Measurements from ENCODE around the gene USP43.

Gene USP43

DNA sequence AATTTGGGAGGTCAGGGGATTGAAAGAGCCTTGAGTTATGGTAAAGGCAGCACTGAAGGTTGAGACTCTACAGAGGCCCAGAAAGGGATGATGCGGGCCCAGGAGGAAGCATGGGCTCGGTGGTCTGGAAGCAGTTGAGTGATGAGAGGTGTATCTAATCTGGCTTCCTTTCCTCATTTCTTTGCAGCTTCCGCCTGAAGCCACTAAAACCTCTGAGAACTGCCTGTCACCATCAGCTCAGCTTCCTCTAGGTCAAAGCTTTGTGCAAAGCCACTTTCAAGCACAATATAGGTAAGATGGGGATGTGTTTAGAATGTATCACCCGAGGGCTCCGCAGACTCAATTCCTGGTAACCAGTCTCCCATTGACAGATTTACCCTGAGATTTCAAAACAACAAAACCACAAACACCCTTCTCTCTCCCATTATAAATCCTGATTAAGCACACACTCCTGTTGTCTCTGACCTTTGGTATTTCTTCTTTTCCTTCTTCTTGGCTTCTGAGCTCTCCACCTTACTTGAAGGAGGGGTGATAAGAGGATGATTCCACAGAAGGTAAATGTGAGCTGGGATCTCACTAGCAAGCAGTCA lies 21.2 kb downstream of the USP43 start:
- no peak for ATAC-seq

DNA sequence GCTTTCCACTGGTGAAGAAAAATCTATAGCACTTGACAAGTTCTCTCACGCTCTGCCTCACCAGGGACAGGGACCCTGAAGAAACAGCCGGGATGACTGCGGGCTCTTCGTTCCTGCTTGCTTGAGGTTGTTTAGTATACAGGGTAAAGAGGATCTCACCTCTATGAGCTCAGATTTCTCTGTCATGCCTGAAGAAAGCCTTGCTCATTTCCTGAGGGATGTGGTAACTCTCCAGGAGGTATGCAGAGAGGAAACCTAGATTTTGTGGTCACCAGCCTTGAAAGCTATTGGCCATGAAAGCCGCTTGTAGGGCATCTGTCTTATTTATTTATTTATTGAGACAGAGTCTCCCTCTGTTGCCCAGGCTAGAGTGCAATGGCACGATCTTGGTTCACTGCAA lies 23.2 kb downstream of the USP43 start:
- no peak for ATAC-seq

DNA sequence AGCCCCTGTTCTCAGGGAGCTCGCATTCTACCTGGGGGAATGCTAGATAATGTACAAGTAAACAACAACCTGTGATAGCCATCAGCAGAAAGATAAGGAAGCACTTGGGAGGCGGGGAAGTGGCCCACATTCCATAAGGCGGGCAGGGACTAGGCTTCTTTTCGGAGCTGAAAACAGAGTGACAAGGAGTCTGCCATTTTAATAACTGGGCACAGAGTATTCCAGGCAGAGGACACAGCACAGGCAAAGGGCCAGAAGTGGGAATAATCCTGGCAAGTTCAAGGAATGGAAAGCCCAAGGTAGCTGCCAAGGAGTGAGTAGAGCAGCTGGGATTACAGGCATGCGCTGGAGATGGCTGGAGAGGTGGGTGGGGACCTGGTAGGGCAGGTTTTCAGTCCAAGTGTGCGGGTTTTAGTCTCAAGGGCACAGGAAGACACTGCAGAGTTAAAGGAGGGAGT lies 24.3 kb downstream of the USP43 start:
- no peak for ATAC-seq

DNA sequence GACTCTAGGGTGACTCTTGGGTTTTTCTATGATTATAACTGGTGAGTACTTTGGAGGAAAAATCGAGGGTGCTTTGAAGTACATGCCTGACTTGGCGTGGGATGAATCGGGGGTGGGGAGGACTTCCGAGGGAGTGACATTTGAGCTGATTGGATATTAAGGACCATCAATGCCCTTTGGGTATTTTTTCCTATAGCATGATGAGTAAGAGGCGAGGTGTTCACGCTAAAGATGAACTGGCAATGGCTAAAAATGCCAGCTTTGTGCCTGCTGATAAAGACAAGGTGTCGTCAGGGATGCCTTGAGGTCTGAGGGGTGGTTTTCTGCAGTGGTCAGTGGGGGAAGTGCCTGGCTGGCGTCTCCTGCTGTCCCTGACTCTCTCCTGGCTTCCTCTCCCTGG lies 25.3 kb downstream of the USP43 start:
- ATAC-seq, result no peak

DNA sequence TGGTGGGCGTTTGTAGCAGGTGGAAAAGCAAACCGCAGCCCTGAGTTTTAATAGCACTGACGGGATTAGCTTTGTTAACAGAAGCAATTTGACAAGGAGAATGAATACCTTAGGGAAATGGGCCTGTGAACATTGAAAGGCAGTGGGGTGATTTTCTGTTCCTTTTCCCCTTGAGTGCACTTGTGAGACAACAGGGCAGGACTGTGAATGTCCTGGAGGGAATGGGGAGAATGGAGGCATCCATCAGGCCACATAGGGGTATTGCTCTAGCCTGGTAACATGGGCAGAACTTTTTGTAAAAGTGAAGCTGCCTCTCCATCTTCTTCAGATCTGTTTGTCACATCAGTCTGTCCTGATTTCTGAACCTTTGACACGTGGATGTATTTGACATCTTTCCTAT lies 26.2 kb downstream of the USP43 start:
- ATAC-seq, result no peak

DNA sequence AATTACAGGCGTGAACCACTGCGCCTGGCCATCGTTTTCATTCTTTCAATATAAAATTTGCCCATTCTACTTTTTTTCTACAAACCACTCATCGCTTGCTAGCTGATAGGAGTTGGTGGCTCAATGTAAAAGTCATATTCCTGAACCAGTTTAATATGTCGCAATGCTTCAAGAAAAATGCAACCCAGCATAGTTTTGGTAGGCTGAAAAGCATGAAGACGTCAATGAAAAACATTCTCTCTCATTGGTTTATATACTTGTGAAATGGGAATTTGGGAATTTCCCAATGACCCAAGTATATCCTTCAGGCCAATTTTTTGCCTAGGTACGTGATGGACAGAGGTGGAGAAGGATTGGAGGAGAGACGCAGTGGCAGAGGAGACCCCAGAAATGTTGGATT lies 26.9 kb downstream of the USP43 start:
- no peak for ATAC-seq

DNA sequence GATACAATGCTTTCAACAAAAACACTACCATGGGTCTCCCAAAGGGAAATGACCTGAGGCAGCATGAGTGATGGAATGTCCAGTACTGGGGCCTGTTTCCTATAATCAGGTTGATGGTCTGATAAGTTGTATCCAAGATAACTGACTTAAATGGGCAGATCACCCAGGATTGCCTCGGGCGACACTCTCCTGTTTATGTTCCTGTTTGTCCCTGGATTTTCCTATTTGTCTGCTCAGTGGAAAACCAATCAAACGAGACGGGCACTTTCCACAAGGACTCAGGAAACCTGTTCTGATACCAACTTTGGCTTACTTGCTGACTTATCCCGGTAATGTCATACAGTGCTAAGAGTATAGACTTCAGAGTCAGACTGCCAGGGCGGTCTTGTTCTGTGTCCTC lies 27.4 kb downstream of the USP43 start:
- ATAC-seq, result no peak

DNA sequence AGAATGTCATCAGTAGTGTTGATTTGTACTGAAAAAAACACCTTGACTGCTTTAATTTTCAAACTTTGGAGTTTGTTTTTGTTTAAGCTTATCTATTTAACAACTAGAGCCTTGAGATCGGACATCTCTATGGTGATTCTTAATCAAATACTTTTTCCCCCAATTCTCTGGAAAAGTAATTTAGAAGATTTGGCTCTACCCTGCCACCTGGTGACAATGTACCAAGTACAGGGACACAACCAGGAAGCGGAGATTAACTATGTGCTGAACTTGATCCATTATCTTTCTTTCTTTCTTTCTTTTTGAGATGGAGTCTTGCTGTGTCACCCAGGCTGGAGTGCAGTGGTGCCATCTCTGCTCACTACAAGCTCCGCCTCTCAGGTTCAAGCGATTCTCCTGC lies 30.8 kb downstream of the USP43 start:
- ATAC-seq, result no peak

DNA sequence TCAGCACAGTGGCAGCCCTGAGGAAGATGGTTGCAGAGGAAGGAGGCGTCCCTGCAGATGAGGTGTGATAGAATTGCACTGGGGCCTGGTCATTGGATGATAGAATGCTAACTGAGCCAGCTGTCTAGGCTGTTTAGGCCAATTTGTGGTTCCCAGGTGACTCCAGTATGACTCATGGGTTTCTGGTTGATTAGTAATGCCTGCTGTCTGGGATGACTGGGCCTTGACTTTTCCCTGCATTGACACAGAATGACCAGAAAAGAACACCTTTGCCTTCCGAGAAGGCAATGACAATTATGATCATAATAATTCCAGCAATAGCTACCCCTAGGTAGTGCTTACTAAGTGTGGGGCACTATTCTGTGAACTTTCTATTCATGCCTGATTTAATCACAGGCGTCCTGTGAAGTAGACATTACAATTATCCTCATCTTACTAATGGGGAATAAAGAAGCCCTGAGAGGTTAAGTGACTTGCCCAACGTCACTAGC lies 31.5 kb downstream of the USP43 start:
- peak; percentile 84 to 85 for ATAC-seq

DNA sequence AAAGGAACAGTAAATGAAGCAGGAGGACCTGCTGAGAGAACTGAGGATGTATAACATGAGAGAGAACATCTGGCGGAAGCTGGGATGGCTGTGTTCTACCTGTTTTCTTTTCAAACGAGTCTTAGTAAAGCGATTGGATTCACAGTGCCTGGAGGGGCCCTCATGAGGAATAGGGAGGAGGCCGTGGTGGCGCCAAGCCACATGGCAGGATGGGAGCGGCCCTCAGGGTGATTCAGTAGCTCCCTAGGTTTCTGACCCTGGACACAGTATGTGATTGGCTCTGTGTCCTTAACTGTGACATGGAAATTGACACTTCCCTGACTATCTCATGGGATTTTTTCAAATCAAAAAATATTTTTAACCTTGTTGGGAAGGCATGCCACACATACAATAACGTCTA lies 32.1 kb downstream of the USP43 start:
- ATAC-seq, result no peak

DNA sequence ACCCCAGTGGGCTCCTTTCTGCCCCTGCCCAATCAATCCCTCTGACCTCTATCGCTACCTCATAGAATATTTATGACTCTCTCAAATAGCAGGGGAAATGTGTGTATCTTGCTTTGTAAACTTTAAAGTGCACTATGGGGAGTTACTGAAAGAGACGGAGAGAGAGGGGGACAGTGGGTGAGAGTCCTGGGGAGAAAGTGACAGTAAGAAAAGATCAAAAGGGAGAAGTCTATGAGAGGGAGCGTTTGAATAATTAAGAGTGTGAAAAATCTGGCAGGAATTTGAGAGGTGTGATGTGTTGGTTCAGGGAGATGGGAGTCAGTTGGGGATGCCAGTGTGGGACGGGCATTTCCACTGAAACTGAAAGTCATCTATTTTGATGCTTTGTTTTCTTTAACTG lies 32.6 kb downstream of the USP43 start:
- no peak for ATAC-seq

DNA sequence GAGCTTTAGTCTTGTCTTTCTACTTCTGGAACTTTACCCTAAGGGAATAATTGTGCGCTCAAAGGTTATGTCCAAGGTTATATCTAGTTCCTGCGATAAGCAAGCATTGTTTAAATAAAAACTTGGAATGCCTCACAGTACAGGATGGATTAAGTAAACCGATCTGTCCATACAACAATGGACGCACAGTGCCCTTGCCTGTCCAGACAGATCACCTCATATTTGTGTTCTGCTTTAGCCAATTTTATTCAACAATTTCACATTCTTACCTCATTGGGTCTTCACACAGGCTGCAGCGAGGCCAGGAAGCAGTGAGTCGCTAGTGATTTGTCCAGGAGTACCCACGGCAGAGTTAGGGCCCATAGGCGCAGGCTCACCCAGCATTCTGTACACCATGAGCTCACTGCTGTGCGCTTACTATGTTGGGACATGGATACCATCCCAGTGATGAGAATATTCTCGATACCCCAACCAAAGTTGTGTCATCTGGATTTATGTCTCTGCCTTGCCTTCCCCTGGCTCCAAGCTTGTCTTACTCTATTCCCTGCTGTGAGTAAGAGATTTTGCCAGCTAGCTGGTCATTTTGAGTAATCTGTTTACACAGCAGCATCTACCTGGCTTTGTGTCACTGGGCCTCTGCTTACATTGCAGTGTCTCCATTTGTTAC lies 39.8 kb downstream of the USP43 start:
- no peak for ATAC-seq

DNA sequence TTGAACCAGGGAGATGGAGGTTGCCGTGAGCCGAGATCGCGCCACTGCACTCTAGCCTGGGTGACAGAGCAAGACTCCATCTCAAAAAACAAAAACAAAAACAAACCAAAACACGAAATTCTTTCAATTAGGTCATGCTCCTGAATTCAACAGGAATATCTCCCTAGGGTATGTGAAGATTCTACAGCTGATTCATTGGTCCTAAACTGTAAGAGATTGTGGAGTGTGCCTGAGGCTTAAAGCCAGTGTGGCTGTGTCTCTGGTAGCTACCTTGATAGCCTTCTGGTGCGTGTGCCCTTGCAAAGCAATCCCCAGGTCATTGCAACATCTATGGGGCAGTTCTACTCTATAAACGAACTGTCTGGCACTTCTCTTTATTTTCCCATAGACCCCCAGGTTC lies 48.4 kb downstream of the USP43 start:
- no peak for ATAC-seq

DNA sequence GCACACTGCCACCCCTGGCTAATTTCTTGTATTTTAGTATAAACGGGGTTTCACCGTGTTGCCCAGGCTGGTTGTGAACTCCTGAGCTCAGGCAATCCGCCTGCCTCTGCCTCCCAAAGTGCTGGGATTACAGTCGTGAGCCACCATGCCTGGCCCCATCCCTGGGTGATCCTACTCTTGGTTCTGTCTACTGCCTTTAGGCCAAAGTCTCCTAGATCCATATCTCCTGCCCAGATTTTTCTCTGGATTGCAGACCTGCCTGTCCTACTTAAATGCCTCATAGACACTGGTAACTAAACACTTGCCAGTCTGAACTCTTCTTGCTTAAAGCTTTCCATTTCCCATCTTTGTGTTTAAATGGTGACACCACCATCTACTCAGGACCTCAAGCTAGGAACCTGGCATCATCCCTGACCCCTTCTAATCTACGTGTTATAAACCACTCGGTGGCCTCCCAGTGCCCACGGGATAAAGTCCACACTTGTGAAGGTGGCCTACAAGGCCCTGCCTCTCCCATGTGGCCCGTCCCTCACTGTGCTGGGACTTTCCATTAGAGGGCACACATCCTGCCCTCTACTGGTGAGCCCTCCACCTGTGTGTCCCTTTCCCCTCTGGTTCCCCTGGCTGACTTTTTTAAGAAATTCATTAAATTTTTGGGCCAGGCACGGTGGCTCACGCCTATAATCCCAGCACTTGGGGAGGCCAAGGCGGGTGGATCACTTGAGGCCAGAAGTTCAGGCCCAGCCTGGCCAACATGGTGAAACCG lies 51.1 kb downstream of the USP43 start:
- no peak for ATAC-seq

DNA sequence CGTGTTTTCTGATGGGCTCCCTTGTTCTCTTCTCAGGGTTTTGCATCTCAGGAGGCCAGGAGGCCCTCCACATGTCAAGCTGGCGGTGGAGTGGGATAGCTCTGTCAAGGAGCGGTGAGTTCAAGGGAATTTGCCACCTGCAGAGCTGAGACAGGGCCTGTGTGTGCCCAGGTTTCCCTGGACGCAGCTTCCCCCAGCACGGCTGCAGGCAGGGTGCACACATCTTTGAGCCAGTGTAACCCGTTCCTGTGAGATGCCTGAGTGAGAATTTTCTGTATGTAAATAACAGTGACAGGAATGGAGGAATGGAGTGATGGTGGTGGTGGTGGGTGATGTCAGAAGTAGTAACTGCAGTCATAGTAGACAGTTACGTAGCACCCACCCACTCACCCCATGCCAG lies 54.8 kb downstream of the USP43 start:
- ATAC-seq, result no peak

DNA sequence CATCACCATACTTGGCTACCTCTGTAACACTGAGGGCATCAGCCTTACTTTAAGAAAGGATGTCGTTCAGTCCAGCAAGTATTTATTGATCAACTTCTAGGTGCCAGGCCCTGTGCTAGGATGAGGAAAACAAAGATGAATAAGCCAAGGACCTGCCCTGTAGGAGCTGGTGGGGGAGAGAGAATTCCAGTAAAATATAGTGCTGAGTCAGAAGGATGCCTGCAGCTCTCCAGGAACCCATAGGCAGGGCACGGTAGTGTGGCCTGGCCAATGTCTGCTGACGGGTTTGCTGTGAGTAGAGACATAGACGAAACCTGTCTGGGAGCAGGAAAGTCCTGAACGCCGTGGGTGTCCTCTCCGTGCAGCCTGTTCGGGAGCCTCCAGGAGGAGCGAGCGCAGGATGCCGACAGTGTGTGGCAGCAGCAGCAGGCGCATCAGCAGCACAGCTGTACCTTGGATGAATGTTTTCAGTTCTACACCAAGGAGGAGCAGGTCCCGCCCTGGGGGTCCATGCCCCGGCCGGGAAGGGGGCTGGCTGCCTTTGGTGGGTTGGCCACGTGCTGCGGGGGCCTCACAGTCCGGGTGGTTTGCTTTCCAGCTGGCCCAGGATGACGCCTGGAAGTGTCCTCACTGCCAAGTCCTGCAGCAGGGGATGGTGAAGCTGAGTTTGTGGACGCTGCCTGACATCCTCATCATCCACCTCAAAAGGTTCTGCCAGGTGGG lies 55.6 kb downstream of the USP43 start:
- no peak for ATAC-seq

DNA sequence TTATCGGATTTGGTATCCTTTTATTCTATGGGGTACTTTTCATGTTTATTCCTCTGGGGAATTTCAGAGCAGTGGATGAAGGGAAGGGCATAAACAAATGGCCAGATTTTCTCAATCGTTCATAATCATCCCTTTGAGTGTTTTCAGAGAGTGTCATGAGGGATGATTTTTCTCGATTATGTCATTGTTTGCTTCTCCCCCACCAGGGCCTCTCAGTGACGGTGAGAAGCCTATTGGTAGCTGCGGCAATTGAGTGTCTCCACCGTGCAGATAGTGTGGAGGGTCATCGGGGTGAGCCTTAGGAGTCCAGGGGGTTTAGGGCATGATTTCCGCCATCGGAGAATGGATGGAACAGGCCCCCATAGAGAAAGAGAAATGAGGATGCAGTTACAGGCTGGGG lies 57.2 kb downstream of the USP43 start:
- ATAC-seq, result no peak

DNA sequence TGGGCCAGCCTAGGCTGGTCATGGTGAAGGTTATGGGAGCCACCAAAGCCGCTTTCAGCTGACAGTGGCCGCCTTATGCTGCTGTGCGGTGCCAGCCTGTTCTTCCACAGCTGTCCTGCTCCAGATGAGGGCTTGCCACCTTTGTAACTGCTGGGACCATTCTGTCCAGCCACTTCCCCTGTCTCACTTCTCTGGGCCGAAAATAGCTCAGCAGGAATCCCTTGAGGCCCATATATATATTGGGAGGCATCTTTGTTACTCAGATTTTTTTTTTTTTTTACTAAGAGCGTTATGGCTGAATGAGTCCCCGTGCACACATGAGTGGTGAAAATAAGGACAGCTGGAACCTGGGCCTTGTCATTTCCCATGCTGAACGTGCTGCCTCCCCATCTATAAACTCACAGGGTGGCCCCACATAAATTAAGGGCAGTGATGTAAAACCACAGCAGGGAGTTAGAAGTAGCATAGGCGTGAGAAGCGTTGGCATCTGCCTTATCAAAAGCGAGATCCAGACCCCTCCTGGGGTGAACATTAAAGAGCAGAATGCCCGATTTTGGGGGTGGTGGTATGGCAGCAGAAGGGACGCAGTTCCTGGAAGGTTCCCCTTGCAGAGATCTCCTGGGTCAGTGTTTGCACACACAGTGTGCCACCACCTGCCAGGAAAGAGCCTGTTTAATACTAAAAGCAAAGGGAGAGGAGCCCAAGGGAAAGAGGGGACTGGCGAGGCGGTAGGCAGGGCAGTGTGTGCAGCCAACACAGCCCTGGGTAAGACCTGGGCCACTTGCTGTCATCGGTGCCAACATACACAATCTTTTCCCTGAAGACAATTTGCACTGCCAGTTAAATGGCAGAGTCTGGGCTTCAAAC lies 57.8 kb downstream of the USP43 start:
- ATAC-seq, result no peak

DNA sequence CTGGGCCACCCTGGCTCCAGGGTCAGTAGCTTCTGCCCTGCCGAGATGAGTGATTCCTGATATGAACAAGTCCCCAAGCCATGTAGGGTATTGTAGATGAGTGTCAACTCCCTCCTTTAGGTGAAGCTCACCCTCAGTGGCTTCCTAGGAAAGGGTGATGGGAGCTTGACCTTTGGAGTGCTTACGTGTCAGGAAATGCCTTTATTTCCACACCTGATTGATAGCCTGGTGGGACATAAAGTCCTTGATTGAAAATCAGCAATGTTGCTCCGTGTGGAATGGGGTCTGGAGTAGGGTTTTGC lies 58.4 kb downstream of the USP43 start:
- ATAC-seq, result no peak

DNA sequence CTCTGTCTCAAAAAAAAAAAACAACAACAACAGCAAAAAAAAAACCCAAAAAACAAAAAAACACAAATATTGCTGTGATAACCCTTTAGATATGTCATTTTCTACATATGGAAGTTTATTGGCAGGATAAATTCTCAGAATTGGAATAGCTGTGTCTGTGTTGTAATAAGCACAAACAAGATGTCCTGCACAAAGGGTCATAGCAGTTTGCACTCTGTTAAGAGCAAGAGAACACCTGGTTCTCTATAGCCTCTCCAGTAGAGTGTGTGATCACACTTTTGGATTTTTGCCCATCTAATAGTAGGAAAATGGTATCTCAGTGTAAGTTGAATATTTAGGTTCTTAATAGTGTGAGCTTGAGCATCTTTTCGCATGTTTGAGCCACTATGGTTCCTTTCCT lies 60.4 kb downstream of the USP43 start:
- no peak for ATAC-seq

DNA sequence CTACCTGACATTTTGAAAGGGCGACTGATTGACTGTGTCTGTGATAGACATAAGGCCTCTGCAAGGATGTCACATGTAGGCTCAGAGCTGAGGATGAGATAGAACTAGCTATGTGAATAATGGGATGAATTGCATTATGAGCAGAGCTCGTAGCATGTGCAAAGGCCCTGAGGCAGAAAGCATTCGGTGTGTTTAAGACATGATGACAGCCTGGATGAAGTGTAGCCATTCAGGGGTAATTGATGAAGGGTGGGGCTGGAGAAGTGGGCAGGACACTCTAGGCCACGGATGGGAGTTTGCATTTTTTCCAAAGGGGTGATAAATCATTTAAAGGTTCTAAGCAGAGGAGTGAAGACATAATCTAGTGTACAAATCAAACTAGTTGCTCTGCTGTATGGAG lies 62.6 kb downstream of the USP43 start:
- ATAC-seq, result no peak

DNA sequence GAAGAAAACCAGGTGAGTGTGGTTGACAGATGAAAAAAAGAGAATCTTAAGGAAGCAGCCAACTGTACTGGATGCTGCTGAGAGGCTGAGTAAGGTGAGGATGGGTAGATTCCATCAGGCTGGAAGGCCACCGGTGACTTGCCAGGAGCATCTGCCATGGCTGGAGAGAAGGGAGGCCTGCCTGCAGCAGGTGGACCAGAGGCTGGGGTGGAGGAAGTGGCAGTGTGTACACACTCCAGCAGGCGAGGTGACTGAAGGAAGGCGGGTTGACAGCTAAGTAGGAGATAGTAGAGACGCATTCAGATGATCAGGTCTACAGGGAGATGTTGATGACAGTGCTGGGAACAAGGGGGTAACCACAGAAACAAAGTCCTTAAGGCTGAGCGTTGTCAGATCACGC lies 69.5 kb downstream of the USP43 start:
- ATAC-seq, result no peak
